Measurements from ENCODE around the gene ATP8A2. TPM values are rescaled to one million over a fixed set of nuclear protein-coding genes. Genes with fewer than 3 reads are reported as not detected.

The ATP8A2 gene
- total RNA-seq, 1 donor from 2014 or later = 0.13 TPM

DNA sequence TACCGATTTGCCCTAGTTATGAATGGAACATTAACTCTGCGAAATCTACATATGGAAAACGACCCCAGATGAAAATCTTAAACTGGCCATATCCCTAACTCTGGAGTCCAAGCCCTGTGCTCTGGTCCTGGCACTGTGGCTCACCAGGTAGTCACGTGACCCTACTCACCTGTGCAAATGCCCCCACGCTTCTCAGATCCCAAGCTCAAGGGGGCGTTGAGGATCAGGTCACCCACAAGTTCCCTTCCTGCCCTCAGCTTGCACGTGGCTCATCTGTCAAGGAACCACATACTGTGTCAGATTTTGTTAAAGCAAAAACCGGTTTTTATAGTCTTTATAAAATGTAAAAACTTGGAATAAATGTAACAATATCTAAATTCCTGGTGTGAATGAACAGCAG is 356.0 kb downstream of the ATP8A2 start:
- no peak for DNase-seq (ENCODE audit: low read depth in 2 of 2)

DNA sequence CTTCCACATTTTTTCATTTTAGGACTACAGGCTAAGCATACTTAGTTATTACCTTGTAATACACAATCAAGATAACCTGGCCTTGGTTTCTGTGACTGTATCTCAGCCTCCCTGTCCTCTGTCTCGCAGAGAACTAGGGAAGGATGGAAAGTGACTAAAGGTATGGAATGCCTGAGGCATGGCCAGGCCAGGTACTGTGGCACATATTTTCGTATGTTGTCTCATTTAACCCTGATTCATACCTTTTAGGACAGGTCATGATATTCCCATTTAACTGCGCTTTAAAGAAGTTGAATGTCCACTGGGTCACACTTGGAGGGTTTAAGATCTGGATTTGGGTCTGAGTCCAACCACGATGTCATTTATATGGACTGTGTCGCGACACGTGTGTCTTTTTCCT is 357.4 kb downstream of the ATP8A2 start:
- no peak for DNase-seq (ENCODE audit: low read depth in 2 of 2)

DNA sequence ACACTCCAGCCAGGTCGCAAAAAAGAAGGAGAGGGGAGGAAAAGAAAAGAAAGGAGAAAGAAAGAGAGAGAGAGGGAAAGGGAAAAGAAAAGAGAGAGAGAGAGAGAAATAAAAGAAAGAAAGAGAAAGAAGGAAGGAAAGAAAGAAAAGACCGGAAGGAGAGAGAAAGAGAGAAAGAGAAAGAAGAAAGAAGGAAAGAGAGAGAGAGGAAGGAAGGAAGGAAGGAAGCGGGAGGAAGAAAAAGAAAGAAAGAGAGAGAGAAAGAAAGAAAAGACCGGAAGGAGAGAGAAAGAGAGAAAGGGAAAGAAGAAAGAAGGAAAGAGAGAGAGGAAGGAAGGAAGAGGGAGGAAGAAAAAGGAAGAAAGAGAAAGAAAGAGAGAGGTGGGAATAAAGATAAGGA is 359.3 kb downstream of the ATP8A2 start:
- DNase-seq (ENCODE audit: low read depth in 2 of 2) = no peak

DNA sequence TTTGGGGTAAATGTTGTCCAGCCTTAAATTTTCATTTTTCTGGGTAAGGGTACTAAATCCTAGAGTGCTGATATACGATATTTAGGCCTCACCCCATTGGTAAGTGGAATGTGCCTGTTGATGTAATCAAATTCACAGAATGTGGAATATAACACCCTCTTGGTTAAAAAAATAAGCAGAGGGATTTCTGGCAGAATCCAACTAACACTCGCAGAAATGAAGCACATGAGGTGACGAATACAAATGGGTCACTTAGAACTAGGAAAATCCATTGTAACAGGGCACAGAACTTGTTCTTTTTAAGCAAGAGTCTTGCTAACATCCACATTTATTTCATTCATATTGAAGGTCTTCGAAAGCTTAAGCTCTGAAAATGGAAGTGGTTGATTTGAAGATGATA is 359.8 kb downstream of the ATP8A2 start:
- DNase-seq (ENCODE audit: low read depth in 2 of 2) = no peak

DNA sequence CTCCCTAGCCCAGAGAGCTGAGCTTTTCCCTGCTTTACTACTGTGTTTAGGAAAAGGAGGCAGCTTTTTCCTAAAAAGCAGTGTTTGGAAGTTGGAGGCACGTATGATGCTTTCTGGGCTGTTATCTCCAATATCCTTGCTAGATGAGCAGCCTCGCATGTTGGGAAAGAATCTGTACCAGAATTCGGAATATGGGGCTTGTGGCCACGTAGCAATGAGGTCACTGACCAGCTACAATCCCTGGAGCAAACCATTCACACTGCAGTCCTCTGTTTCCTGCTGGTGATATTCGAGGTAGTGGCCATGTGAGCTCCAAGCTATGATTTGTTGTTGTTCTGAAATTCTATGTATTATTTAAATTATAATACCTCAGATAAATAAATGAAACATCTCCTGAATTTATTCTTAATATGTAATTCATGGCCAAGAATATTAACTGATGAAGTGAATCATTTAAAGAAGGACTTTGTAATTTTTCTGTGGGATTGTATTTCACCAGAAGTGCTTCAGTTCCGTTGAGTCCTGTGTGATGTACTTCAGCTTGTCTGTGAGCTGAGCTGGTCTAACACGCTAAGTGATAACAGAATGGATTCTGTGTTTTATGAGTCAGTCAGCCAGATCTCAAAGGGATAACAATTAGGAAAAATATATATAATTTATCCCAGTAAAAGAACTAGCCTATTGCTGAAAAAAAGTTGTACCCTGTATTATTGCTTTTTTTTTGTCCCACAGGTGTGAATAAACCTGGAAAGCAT is 360.5 kb downstream of the ATP8A2 start:
- no peak for DNase-seq (ENCODE audit: low read depth in 2 of 2)

DNA sequence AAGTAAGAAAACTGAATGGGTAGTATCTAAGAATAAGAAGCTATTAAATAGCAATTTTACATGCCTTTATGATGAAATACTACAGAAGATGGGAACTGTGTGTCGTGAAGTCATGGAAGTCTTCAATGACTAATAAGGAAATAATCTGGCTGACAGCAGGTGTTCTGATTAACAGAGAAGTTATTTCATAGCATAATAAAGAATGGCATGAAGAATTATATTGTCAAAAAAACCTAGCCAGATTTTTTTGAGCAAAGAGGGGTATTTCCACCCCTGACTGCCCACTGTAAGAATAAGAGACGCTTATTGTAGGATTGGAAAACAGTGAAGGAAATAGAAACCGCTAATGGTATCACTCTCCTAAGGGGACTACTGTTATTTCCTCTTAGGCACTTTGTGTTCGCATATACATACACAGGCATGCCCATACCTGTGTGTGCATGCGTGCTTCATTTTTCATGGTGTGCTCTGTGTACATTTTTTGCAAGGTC is 361.3 kb downstream of the ATP8A2 start:
- DNase-seq (ENCODE audit: low read depth in 2 of 2) = no peak

DNA sequence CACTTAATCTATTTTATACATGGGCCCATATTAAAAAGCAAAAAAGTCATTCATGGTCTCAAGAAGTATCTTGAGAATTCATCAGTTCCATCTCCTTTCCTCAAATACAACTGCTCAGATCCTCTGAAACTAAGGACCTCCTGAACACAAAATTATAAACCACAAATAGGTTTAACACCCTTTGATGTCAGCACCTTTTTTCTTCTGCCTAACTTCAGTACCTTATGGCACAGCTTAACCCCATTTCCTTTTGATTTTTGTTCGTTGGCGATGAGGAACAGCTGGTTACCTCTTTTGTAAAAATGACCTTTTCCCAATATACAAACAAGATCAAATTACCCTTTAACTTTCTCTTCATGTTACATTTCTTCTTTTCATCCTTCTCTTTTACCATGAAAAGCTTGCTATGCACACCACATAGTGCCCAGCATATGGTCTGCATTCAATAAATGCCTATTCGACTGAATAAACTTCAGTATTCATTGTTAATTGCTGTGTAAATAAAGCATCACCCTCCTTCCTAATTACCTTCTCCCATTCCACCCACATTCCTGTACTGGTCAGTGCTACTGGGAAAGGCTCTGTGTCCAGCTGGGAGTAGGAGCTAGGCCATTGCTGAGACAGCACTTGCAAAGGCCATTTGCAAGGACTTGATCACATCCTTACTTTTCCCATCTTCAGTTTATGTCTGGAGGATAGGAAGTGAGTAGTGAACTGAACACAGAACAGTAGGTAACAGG is 362.1 kb downstream of the ATP8A2 start:
- DNase-seq (ENCODE audit: low read depth in 2 of 2) = no peak

DNA sequence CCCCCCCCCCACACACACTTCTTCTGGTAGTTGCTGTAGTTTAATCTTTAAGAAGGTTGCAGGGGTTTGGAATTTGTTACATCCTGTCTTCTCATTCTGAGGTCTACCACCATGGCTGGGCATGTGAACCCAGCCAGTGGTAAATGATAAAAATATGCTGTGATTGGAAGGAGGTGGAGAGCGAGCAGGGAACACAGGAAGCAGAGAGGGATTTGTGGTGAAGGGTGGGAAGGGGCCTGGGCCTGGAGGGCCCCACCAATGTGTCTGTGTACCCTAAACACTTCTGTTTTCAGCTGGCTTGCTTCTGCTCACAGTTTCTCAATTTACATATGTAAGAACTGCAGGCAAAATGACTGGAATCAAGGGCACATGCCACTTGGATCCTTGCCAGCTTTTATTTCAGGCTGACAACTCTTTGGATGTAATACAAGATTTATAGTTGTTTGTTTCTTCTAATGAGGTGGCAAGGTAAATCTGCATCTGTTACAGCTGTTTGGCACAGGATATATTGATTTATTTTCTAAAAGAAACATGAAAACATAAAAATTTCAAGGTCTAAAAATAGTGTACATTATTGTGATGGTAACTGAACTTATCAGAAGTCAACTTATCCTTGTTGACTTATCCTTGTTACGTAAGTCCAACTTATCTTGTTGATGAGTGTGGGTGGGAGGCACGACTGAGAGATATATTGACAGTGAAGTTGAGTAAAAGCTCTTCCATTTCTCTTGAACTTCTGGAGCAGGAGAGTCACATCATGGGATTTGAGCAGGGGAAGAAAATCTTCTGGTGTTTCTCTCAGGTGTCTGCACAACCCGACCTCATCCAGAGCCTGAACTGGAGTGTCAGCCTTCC is 366.8 kb downstream of the ATP8A2 start:
- DNase-seq (ENCODE audit: low read depth in 2 of 2) = no peak

DNA sequence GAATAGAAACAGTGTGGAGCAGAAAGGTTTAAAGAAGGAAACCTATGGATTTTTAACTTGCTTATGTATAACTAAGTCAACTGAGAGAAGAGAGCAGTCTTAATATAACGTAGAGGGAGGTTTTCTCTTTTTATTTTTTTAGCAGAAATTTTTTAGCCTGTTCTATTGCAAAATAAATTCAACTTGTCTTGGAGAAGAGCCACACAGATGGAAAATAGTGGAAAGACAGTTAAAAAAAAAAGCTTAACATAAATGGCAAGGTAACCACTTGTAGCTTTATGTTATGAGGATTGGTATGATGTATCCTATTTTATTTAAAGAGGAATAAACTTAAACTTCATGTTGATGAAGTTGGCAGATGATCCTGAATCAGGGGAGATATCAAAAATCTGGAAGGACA is 367.6 kb downstream of the ATP8A2 start:
- no peak for DNase-seq (ENCODE audit: low read depth in 2 of 2)

DNA sequence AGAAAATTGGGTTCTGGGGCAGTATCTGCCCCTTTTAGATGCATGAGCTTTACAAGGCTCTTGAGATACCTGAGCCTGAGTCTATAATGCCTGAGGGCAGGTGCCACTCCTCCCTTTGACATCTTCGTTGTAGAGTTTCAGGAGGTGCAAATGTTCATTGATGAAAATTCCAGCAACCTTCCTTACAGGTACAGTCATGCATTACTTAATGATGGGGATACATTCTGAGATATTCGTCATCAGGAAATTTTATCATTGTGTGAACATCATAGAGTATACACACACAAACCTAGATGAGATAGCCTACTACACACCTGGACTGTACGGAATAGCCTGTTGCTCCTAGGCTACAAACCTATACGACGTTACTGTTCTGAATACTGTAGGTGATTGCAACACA is 370.0 kb downstream of the ATP8A2 start:
- DNase-seq (ENCODE audit: low read depth in 2 of 2) = no peak

DNA sequence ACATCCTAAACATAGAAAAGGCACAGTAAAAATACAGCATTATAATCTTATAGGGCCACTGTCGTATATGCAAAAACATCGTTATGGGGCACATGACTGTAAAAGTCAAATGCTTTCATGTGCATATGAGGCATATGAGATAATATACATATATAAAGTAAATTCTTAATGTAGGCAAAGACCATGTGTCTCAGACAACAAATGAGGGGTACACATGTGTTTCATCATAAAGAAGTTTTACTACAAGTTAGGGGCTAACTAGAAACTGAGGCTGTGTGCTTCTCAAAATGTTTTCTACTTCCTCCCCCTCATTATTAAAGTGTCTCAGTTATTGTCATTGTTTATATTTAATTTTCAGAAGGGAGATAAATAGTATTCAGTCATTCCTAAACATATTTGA is 370.4 kb downstream of the ATP8A2 start:
- no peak for DNase-seq (ENCODE audit: low read depth in 2 of 2)

DNA sequence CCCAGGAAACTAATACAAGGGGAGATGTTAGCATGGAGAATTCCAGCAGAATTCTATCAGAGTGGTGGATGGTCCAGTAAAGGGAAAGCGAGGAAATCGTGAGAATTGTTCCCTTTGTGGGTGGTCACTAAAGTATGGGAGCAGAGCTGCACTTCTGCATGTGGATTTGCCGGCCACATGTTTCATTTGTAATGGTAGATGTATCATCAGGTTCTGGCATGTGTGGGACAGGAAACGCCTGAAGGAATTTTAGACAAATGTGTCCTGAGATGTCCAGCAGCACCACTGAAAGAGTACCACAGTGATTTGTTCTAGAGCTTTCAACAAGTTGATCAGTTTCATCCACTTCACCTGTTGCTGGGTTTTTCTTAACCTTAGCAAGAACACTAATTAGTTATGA is 371.6 kb downstream of the ATP8A2 start:
- DNase-seq (ENCODE audit: low read depth in 2 of 2) = no peak

DNA sequence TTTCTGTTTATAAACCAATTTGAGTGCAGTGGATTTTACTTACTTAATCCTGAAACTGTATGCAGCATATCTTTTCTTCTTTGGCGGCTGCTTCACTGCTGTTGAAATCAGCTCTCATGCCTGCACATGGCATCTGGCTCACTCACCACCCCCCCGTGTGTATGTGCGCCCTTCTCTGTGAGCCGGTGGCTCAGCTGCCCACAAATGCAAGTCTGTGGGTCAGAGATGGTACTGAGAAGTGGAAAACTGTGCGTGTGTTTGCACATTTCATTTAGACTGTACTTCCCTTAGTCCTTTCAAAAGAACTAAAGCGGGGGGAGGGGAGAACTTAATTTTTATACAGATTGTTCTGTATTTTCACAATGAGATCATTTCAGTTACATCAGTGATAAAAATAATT is 372.4 kb downstream of the ATP8A2 start:
- no peak for DNase-seq (ENCODE audit: low read depth in 2 of 2)

DNA sequence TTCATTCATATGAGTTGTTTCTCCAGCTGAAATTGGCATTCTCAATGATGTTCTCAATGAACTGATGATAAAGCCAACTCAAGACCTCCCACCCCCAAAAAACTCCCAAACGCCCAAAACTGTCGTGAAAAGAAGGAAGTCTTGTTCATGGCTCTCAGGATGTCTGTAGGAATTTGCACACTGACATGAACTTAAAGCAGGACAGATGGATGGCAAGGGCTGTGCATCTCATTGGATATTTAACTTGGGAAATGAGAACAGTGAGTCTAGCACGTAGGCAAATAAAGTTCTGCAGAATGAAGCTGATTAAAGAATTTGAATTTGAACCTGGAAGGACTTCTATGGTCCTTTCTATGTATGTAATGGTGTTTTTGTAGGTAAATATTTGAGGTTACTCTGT is 374.4 kb downstream of the ATP8A2 start:
- DNase-seq (ENCODE audit: low read depth in 2 of 2) = no peak

DNA sequence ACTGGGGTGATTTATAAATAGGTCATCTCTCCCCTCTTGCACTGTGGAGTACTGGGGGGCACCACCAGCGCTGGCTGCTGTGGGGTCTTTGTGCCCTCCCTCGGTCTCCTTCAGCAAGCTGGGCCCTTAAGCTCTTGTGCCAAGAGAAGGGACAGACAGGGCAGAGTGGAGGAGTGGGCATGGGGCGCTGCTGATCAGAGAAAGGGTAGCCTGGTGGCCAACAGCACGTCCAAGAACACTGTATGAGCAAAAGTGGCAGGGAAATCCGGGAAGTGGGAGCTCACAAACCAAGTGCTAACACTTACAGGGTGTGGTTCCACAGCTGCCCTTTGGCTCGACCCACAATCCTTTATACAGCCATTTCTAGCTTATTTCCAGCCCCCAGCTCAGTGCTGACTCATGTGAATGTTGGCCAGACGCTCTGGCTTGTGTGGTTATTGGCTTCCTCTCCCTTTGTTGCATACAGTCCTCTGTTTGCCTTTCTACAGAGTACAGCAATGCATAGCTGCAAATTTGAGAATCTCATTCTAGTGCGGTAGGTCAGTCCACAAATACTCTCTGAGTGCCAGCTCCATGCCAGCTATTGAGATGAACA is 381.3 kb downstream of the ATP8A2 start:
- DNase-seq (ENCODE audit: low read depth in 2 of 2) = peak in 1 of 2 donors; percentile 26

DNA sequence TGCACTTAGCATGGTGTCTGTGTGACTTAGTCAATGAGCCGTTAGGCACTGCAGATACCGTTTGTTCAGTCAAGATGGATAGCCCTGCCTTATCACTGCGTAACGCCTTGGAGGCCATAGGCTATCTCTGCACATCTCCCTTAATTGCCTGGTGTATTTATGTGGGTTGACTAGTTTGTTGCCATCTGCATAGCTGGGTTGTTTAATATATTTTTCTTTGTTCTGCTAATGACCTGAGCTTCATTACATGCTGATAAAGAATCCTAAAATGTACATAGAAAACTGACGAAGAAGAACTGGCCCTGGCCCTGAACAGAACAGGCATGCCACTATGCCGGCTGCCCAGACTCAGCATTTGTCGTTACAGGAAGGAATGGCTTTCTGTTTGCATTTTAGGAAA is 382.2 kb downstream of the ATP8A2 start:
- DNase-seq (ENCODE audit: low read depth in 2 of 2) = no peak

DNA sequence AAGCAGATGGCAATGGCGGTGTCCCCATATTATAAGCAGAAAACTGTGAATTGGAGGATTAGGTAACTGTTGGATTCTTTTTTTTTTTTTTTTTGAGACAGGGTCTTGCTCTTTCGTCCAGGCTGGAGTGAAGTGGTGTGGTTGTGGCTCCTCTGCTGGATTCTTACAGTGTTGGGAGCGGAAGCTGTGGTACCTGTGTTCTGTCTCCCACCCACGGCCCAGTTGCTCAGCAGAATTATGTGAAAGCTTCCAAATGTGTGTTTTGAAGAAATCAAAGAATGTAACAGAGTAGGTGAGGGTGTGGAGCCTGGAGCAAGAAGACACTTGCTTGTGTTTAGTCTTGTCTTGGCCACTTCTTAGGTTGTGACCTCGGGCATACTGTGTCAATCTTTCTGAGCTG is 384.5 kb downstream of the ATP8A2 start:
- no peak for DNase-seq (ENCODE audit: low read depth in 2 of 2)

DNA sequence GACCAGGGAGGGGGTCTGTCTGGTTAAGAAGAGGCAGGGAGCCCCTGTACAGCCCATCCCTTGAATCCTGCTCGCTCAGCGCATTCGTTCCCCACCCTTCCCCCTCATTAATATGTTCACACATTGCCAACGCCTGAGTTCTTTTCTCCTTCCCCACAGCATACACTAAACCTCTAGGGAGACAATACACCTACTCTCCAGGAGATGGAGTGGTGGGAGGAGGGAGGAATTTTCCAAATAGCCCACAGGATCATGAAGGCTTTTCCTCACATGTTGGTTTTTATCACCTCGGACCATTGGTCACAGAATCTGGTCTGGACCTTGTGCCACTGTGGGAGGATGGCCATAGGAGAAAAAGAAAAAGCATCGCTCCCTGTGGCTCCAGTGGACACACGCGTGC is 385.1 kb downstream of the ATP8A2 start:
- no peak for DNase-seq (ENCODE audit: low read depth in 2 of 2)

DNA sequence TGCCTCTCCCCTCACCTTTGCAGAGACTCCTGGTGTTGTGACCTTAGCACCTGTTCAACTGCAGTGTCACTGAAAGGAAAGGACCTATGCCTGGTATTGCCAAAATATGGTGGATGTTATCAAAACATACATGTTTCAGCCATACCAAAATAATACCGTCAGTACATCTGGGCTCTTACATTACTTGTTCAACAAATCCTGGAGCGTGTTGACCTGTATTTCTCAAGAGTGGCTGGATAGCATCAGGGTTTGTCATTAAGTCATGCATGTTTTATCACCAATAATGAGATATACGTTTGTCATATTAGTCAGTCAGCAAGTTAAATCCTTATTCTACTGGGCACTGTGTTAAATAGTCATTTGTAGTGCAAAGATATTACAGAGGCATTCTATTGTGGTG is 389.3 kb downstream of the ATP8A2 start:
- no peak for DNase-seq (ENCODE audit: low read depth in 2 of 2)

DNA sequence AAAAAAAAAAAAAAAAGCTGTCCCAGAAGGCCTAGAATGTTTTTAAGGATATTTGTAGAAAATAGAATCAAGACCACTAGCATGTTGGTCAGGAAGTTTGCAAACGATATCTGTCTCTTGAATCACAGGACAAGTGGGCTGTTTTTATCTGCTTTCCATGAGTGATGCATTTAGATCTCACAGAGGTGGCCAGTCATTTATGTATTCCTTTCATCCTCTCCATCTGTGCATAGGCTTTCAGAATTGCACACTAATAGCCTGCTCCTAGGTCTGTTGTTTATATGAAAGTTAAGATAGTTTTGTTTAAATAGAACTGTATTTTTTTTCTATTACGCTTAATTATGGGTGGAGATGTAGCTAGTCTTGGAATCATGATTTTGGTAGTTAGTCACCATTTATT is 390.5 kb downstream of the ATP8A2 start:
- no peak for DNase-seq (ENCODE audit: low read depth in 2 of 2)

DNA sequence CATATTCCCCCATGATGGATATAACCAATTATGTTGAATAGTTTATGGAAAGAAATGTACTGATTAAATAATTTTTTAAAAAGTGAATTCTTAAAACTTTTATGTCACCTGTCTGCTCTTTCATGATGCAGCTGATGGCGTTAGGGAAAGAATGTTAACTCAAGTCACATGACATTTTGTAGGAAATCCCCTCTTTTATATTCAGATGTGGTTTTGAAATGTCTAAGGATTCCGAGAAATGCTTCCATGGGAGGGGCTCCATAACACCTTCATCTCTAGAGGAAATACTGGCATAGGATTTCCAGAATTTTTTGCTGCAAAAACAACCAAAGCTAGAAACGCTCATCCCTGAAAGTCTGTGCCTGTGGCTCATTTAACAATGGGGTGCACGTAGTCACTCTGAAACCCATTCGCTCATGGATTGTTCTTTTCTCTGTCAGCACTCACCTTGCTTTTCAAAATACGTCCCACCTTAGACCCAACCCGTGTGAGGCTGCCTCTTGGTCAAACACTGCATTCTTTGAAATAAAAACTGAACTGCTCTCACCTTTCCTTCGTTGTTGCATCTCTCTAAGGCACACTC is 391.1 kb downstream of the ATP8A2 start:
- no peak for DNase-seq (ENCODE audit: low read depth in 2 of 2)

All from dermis microvascular lymphatic vessel endothelial cell (primary cell).